CD4-positive, alpha-beta T cell treated with Interleukin-1 beta for 1 hour (primary cell): ENCODE data around the gene P2RX2.

Experiments used
- DNase-seq, 2 donors: peaks; one replicate each; pipeline ENCODE4 v3.0.0-alpha.2; 2020 to 2022

The P2RX2 gene

GRCh38 chr12:132621657-132622435 is 3.3 kb downstream of the P2RX2 start:
- DNase-seq, result no peak

GRCh38 chr12:132622437-132623071 is 4.0 kb downstream of the P2RX2 start:
- DNase-seq, result no peak

GRCh38 chr12:132623072-132623869 is 4.7 kb downstream of the P2RX2 start:
- DNase-seq, result no peak

GRCh38 chr12:132624186-132624855 is 5.7 kb downstream of the P2RX2 start:
- DNase-seq, result no peak

- no peak for DNase-seq
These were observed 6.5 kb downstream of the P2RX2 start for GRCh38 chr12:132624910-132625630.

- no peak for DNase-seq
These were observed 7.3 kb downstream of the P2RX2 start for GRCh38 chr12:132625731-132626430.

GRCh38 chr12:132629330-132629729 is 10.8 kb downstream of the P2RX2 start:
- DNase-seq, result no peak

GRCh38 chr12:132630672-132631071 is 12.1 kb downstream of the P2RX2 start:
- no peak for DNase-seq

- DNase-seq, result no peak
These were observed 13.1 kb downstream of the P2RX2 start for GRCh38 chr12:132631666-132632065.

- no peak for DNase-seq
These were observed 14.1 kb downstream of the P2RX2 start for GRCh38 chr12:132632521-132633228.

- DNase-seq, result no peak
These were observed 14.8 kb downstream of the P2RX2 start for GRCh38 chr12:132633398-132633797.

- no peak for DNase-seq
These were observed 15.3 kb downstream of the P2RX2 start for GRCh38 chr12:132633901-132634300.

- DNase-seq, result no peak
These were observed 15.9 kb downstream of the P2RX2 start for GRCh38 chr12:132634411-132634990.

- DNase-seq, result no peak
These were observed 16.7 kb downstream of the P2RX2 start for GRCh38 chr12:132635076-132635955.

GRCh38 chr12:132637811-132638210 is 19.2 kb downstream of the P2RX2 start:
- DNase-seq, result no peak

- DNase-seq, result no peak
These were observed 20.2 kb downstream of the P2RX2 start for GRCh38 chr12:132638541-132639408.

GRCh38 chr12:132639956-132640520 is 21.5 kb downstream of the P2RX2 start:
- no peak for DNase-seq

GRCh38 chr12:132640936-132641335 is 22.4 kb downstream of the P2RX2 start:
- no peak for DNase-seq
